ENCODE measurements around the gene SRSF9.

DNA sequence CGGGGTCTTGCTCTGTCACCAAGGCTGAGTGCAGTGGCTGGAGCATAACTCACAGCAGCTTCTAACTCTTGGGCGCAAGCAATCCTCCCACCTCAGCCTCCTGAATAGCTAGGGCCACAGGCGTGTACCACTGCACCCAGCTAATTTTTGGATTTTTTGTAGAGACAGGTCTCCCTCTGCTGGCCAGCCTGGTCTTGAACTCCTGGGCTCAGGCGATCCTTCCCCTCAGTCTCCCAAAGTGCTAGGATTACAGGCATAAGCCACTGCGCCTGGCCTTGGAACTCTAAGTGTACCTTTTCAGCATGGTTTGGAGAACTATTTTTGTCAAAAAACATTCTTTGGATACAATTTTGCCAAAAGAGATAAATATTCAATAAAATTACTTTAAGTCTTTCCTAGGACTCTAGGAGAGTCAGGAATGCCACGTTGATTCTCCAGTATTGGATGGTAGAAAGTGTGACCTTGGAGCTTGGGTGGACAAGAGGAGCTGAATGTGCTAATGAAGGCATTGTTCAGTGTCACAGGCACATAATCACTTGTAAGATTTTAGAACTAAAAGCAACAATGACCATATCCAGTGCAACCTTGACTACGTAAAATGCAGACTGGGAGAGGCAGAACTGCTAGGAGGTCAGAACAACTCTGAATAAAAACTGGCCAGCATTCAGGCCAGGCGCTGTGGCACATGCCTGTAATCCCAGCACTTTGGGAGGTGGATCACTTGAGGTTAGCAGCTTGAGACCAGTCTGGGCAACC, 2.8 kb downstream of the SRSF9 start:
- TF ChIP-seq CTCF (IDR thresholded peaks at IDR 0.05): peak; percentile 57
- no peak for TF ChIP-seq EZH2 (IDR thresholded peaks at IDR 0.05; ENCODE audit: borderline replicate concordance, insufficient read depth, low read depth, low read length, poor library complexity, severe bottlenecking)
